ENCODE data around the gene CORO2B.

CORO2B gene

DNA sequence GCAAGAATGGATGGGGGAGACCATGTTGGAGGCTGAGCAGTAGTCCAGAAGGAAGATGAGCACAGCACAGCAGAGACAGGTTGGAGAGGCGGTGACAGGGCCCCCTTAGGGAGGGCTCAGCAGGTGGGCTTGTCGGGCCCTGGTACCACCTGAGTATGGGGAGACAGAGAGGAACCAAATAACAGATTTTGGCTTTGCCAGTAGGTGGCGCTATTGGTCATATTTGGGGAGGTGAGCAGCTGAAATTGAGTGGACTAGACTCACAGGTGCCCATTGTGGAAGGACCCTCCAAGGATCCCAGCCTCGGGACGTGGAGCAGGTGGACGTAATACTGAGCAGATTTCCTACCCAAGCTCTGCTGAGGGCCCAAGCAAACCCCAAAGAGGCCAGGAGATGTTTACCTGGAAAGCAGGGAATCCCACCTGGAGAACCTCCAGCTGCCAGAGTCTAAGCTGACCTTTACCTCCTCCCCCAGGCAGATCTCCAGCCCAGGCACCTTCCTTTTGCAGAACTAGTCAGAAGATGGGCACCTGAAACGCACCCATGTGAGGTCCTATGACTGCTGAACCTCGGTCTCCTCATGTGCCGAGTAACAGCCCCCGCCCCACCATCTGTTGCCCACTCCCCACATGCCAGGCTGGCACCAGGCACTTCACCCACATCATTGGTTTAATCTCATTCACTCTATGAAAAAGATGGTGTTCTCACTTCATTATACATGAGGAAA lies 24.6 kb upstream of the CORO2B start:
- peak in 1 of 2 donors; percentile 42 for DNase-seq (ENCODE audit: low read depth in 2 of 2)

DNA sequence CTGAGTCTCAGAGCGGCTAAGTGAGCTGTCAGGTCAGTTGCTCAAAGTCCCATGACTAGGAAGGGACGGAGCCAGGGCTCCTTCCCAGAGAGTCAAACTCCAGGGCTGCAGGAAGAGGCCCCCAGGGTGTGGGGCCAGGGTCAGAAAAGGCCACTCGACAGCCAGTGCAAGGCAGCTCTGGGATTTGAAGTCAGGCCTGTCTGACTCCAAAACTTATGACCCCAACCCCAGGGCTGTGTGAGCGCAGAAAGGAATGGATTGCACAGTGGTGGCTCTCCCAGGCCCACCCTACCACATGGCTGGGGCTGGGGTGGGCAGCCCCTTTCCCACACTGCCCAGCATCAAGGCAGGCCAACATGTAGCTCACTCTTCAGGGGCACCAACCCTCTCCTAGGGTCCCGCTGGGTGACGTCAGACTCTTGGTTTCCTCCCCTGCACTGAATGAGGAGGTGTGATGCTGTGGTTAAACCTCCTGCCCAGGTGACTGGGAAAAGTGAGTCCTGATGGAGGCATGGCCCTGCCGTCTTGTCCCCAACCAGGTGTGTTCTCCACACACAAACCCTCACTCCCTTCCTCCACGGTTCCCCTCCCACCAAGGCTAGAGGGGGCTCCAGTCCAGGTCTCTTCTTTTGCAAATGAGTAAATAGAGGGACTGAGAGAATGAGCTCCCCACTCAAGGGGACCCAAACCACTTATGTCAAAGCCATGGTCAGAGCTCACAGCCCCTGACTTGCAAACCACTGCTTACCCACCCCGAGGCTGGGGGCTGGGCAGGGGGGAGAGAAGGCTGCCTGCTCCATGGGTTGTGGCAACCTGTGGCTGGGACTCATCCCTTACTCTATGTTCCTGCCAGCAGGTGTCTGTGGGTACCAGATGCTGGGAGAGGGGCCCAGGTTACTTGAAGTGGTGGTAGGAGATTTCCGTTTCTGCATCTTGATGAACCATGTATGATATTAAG lies 23.8 kb upstream of the CORO2B start:
- DNase-seq (ENCODE audit: low read depth in 2 of 2): no peak

DNA sequence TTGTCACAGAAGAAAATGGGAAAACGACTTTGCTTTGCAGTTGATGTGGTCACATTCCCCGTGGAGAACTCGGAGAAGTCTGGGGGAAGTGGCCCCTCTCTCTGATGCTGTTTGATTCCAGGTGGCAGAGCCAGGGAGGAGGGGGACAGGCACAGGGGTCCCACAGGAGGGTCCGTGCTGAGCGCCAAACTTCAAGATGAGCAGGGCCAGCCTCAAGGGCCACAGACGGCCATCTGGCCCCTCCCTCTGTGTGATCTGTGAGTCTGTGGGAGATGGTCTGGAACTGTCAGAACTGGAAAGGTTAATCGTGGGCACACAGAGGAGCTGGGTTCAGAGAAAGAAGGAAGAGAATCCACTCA lies 23.1 kb upstream of the CORO2B start:
- DNase-seq (ENCODE audit: low read depth in 2 of 2): no peak

DNA sequence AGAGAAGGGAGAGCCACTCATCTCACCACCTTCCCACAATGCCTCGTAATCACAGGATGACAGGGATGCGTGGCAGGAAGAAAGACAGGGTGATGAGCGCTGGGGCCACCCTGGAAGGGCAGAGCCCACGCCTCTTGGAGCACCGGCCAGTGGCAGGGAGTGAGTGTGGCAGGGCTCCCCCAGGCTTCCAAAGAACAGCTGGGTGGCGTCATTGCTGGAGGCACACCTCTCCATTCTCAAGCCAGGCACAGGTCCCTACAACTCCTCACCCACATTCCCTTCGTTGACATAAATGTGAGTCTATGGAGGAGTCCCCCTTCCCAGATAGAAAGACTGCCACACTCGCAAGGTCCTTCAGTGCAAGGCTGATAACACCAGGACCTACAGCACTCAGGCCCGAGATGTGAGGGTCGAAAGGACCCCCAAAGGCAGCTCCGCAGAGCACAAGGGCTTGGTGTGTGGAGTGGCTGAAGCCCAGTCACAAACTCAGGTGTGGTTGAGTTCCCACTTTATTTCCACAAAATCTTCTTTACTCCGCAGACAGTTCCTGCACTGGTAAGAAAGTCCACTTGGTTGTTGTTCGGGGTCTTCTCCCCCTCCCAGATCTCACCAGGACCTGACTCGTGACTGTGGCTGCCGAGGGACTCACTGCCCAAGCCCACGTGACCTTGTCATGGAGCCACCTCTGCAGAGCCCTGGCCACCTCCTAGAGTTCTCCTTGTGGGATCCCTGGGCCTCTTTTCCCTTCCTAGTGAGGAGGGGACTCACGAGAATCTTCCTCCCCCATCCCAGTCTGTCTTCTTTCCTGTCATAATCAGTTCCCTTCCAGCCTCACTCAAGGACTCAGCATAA lies 22.4 kb upstream of the CORO2B start:
- no peak for DNase-seq (ENCODE audit: low read depth in 2 of 2)

DNA sequence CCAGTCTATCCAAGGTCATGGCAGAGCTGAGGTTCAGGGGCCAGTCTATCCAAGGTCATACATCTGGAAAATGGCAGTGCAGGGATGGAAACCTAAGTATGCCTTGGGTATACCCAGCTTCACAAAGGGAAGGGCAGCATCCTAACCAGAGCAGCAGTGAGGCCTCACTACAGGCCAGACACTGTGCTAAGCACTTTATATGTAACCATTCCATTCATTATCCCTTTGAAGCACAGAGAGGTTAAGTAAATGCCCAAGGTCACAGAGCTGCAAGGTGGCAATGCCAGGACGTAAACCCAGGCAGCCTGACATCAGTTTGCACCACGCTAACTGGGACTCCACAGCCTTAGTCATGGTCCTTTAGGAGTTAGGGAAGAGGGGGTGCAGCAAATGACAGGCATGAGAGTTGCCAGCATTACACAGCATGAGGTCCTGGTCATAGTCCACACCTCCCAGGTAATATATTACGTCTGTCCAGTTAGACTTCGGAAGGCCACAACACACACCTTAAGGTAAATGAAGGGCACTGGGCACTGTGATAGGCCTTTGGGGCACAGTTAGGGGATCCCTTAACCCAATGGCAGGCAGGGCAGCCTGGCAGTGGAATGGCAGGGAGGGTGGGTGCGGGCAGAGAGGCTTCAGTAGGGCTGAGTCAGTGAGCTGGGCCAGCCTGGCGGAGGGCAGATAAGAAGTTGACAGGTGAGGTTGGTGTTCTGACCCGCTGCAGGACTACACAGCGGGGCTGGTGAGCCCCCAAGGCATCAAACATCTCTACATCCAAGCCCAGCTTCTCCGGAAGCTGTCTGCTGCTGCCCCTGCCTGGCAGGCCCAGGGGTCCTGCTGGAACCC lies 21.1 kb upstream of the CORO2B start:
- no peak for DNase-seq (ENCODE audit: low read depth in 2 of 2)

DNA sequence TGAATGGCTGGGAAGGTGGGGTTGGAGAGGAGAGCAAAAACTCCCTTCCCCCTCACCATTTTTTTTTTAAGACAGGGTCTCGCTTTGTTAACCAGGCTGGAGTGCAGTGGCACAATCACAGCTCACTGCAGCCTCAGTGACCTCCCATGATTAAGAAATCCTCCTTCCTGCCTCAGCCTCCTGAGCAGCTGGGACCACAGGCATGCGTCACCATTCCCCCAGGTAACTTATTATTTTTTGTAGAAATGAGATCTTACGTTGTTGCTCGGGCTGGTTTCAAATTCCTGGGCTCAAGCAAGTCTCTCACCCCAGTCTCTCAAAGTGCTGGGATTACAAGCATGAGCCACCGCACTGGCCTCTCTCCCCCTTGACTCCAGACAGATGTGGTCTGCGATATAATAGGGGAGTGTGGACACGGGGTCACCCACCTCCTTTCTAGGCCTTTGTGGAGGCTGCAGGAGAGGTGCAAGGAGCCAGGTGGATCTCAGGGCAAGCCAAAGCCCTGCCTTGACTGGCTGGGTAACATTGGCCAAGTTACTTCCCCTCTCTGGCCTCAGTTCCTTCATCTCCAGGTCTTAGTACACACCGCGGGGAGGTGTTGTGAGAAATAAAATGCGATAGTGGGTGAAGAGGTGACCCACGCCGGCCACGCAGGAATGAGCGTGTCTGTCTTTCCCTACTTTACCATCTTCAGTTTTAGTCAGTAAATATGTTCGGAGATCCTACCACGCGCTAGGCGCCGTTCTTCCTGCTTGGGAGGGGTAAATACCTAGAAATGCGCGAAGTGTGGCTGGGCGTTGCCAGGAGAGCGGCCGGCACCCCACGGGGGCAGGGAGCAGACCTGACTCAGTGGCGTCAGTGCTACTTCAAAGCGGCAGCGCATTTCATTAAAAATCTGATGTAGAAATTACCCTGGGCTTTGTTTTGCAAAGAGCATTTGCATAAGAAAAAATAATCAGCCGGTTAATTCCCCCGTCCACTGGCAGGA lies 20.2 kb upstream of the CORO2B start:
- no peak for DNase-seq (ENCODE audit: low read depth in 2 of 2)

DNA sequence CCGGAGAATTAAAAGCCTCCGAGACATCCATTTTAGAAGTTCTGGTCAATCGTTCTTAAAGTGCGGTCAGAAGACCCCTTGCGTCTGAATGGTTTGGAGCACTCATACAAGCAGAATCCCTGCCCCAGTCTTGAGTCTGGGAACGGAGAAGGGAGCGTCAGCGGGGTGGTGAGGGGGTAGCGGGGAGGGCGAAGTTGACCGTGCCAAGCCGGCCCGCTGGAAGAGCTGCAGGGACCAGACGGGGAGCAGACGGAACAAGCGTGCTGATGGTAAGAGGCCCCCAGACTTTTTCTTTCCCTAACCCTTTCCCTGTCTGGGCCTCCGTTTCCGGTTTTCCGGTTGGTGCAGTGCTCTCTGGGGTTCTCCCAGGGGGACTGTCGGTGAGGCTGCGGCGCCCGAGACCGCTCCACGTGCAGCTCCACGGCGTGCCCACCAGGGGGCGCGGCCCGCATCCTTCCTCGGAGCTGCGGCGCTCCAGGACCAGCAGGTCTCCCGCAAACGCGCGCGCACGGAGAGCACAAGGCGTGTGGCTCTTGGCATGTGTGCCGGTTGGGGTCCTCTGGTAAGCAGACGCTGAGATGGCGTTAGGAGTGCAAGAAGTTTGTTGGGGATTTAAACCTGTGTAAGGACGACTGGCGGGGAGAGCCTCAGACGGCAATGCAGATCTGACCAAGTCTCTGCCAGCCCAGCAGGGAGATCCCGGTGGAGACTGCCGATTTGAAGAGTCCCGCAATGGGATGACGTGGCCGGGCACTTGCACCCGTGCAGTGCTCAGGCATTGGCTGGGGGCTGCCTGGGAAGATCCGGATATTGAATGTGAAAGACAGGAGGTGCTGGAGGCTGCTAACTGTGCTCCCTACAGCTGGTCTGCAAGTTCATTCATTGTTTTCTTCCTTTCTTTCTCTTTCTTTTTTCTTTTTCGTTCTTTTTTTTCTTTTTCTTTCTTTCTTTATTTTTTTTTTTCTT lies 19.2 kb upstream of the CORO2B start:
- peak; percentile 45 to 54 for DNase-seq (ENCODE audit: low read depth in 2 of 2)

DNA sequence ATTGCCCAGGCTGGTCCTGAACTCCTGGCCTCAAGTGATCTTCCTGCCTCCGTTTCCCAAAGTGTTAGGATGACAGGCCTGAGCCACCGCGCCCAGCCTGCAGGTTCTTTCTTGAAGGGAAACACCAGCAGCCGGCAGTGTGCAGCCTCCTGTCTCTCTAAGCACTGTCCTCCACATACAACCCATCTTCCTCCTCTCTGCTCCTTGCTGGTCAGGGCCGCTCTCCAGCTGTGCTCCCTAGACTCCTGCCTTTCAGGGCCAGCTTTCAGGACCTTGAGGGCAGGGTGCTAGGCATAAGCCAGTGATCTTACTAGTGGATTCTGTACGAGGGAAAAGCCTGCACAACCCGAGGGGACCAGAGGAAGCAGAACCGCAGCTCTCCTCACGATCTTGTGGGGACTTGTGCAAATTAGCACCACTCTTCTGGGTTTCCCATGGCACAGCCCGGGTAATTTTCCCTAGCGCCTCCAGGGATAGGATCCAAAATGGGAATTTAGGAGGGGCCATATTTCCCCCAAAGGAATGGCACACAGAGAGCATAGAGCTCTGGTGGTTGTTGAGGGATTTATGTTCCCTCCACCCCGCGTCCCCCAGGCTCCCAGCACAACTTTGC lies 18.2 kb upstream of the CORO2B start:
- no peak for DNase-seq (ENCODE audit: low read depth in 2 of 2)

DNA sequence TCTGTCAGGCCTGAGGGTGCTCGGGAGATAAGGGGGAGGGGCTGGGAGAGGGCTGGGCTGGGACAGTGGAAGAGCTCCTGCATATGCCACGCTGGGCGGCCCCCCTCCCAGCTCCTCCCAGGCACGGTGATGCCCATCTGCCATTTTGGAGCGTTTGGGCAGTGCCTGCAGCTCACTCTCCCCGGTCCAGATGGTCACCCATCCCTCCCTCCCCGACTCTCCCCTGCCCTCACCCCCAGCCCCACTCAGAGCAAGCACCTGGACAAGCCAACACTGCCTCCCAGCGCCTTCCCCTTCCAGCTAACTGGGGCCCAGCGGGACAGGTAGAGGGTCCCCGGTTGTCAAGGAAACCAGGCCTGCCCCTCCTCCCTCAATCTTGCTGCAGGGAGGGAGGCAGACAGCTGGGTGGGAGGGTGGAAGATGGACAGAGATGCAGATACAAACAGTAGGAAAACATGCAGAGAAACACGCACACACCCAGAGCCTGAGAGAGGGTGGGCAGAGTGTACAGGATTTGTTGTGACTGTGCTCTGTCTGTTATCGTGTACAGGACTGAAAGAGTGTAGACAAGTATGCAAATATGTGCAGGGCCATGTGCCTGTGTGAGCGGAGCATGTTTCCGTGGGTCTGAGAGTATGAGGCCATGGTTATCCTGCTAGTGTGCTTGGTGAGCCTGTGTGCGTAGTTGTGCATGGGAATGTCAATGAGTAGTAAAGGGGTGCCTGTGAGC lies 17.5 kb upstream of the CORO2B start:
- DNase-seq (ENCODE audit: low read depth in 2 of 2): no peak

DNA sequence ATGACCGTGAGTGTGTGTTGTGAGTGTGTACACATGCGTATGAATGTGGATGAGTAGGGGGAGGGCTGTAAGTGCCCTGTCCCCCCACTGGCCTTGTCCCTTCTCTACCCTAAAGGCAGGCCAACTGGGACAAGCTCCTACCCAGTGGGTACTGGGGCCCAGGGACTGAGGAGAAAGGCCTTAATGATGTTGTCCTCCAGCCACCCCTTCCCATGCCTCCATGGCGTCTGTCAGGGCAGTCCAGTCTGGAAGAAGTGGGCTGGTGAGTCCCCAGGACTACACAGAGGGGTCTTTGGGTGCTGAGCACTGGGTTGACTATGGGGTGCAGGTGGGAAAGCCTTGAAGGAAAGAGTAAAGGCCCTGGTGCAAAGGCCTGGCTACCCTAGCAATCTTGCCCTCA lies 16.9 kb upstream of the CORO2B start:
- DNase-seq (ENCODE audit: low read depth in 2 of 2): no peak

DNA sequence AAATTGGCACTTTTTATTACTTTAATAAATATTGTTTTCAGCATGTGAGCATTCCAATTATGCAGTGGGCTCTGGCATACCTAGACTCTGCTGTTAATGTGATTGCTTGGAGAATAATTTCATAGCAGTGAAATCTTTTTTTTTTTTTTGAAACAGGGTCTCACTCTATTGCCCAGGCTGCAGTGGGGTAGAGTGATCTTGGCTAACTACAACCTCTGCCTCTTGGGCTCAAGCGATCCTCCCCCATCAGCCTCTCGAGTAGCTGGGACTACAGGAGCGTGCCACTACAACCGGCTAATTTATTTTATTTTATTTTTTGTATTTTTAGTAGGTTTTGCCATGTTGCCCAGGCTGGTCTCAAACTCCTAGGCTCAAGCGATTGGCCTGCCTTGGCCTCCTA lies 14.6 kb upstream of the CORO2B start:
- DNase-seq (ENCODE audit: low read depth in 2 of 2): no peak

DNA sequence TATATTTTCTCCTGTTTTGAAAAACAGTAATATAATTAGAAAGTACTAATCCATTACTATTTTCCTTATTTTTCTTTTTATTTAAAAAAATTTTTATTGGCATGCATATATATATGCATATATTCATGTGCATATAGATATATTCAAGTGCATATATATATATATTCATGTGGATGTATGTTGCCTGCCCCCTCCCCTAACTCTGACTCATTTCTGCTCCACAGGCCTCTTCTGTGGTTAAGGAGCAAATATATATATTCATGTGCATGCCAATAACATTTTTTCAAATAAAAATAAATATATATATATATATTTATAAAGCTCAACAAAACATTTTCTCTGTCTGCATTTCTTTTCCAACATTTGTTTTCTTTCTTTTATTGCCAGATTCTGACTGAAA lies 13.6 kb upstream of the CORO2B start:
- DNase-seq (ENCODE audit: low read depth in 2 of 2): no peak

DNA sequence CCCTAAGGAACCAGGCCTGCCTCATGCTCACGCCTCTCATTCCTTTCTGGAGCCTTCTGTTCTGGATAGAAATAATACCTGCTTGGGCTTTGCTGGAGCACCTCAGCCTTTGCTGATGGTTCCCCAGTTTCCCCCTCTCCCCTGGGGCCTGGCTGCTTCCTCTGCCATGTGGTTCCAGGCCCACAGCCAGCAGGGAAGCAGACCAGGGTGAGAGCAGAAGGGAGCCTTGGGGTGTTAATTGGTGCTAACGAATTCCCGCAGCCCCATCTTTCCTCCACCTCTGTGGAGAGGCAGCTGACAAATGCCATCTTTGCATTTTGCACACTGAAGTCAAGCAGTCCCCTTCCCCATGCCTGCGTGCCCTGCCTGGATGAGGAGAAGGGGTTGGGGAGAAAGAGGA lies 13.1 kb upstream of the CORO2B start:
- no peak for DNase-seq (ENCODE audit: low read depth in 2 of 2)

DNA sequence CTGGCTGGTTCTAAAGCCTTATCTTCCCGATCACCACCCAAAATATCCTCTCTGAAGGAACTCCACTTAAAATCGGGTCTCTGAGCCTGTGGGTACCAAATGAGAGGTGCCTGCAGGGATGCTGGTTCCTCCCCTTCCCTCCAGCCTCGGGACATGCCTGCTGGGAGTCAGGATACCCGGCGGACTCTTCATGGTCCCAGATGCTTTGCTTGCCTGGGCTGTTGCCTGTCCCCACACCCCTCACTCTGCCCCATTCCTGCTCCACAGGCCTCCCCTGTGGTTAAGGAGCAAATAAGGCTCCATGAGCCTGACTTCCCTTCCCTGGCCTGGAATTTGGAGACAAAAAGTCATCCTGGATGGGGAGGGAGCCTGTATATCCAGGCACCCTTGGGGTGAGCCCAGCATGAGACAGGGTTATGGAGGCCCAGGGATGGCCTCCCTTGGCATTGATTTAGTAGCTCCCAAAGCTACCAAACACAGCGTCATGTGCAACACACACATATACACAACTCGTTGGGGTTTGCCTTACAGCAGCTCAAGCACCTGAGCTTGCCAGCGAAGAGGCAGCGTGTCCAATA lies 12.3 kb upstream of the CORO2B start:
- no peak for DNase-seq (ENCODE audit: low read depth in 2 of 2)

DNA sequence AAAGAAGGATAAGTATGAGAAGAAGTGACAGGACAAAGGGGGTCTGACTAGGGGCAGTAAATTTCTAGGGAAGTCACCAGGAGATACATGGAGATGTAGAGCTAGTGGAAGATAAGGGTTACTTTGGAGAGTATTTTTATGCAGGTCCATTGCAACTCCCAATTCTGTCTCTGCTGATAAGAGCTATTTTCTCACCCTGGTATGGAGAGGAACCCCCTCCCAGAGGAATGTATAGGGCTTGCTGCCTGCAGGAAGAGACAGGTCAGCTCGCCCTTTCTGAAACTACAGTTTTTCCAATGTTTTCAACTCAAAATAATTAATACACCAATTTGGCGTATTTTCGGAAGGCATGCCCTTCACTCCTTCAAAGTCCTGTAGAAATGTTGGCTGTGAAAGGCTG lies 11.4 kb upstream of the CORO2B start:
- no peak for DNase-seq (ENCODE audit: low read depth in 2 of 2)

DNA sequence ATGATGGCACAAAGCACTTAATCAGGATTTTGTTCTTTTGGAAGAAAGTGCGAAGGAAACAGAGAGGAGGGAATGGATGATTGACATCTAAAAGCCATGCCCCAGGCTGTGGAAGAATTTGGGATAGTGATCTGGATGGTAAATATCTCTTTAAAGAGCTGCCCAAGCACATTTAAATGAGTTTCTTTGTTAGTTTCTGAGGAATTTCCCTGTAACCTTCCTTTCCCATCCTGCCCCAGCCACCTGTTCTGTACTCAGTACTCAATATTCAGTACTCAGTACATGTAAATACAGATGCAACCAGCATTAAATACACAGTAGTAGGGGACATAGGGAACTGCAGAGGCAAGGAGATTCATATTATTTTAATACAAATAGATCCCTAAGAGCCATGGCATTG lies 7.8 kb upstream of the CORO2B start:
- no peak for DNase-seq (ENCODE audit: low read depth in 2 of 2)

DNA sequence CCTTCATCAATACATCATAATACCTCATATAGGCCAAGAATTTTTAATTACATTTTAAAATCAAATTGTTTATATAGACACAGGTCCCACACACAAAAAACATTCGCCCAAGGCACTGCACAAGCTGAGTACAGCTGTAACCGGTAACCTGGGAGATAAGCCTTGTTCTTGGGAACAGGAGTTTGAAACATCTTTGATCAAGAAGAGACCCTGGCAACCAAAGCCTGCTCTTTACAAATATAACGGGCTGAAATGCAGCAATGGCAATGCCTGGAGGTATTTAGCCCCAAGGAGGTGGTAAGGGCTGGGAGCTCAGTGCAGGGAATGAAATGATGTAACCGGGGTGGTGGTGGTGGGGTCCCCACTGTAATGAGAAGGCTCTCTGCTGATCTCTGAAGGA lies 7.2 kb upstream of the CORO2B start:
- DNase-seq (ENCODE audit: low read depth in 2 of 2): no peak
